NB4 (cell line): ENCODE measurements around the gene ADORA1.

ENCODE experiments used
- CTCF ChIP-seq: IDR thresholded peaks from one replicate; pipeline ENCODE4 v1.5.1; 2012; ENCODE audit warnings: low read depth, low read length
- MAX ChIP-seq: IDR thresholded peaks from 2 replicates; pipeline ENCODE4 v1.6.1; 2011; ENCODE audit warnings: low read depth, low read length
- MYC ChIP-seq: IDR thresholded peaks from 2 replicates; pipeline ENCODE4 v1.6.1; 2011; ENCODE audit warnings: low read depth, low read length
- POLR2A ChIP-seq: IDR thresholded peaks from 2 replicates; pipeline ENCODE4 v1.6.1; 2011; ENCODE audit warnings: mild to moderate bottlenecking; ENCODE audit not compliant: insufficient read length; ENCODE audit errors: extremely low read depth

- TF ChIP-seq CTCF (no peak), POLR2A (no peak), MYC (no peak), MAX (no peak)
Observed at GRCh38 chr1:203208181-203208580, 80.7 kb downstream of the ADORA1 start.
